ENCODE measurements around the gene LAD1.
A peak's percentile ranks its signal among the peaks of the same experiment; 100 is the strongest.

LAD1 gene

GRCh38 chr1:201418461-201418860, 19.3 kb upstream of the LAD1 start:
- no peak for DNase-seq

- DNase-seq = no peak
Observed at GRCh38 chr1:201414051-201414738, 15.1 kb upstream of the LAD1 start.

GRCh38 chr1:201411292-201411691, 12.2 kb upstream of the LAD1 start:
- no peak for DNase-seq

- no peak for DNase-seq
Observed at GRCh38 chr1:201409440-201409839, 10.3 kb upstream of the LAD1 start.

- no peak for DNase-seq
Observed at GRCh38 chr1:201408834-201409200, 9.7 kb upstream of the LAD1 start.

GRCh38 chr1:201408176-201408833, 9.2 kb upstream of the LAD1 start:
- peak; percentile 49 for DNase-seq

- no peak for DNase-seq
Observed at GRCh38 chr1:201406831-201407406, 7.8 kb upstream of the LAD1 start.

- DNase-seq = no peak
Observed at GRCh38 chr1:201405484-201405831, 6.3 kb upstream of the LAD1 start.

GRCh38 chr1:201404722-201405483, 5.8 kb upstream of the LAD1 start:
- no peak for DNase-seq

- no peak for DNase-seq
Observed at GRCh38 chr1:201404055-201404454, 4.9 kb upstream of the LAD1 start.

- no peak for DNase-seq
Observed at GRCh38 chr1:201403359-201403758, 4.2 kb upstream of the LAD1 start.

GRCh38 chr1:201401700-201402099, 2.6 kb upstream of the LAD1 start:
- DNase-seq = no peak

GRCh38 chr1:201400852-201401230, 1.7 kb upstream of the LAD1 start:
- DNase-seq = no peak

- DNase-seq = no peak
Observed at GRCh38 chr1:201400212-201400851, 1.2 kb upstream of the LAD1 start.

- DNase-seq = no peak
Observed at GRCh38 chr1:201399352-201400126, 415 bp upstream of the LAD1 start.

- DNase-seq = no peak
Observed at GRCh38 chr1:201397675-201398074, 1.4 kb downstream of the LAD1 start.

- DNase-seq = no peak
Observed at GRCh38 chr1:201396861-201397464, 2.2 kb downstream of the LAD1 start.

- DNase-seq = no peak
Observed at GRCh38 chr1:201395936-201396335, 3.2 kb downstream of the LAD1 start.

- no peak for DNase-seq
Observed at GRCh38 chr1:201394591-201394990, 4.5 kb downstream of the LAD1 start.

- no peak for DNase-seq
Observed at GRCh38 chr1:201393076-201393475, 6.0 kb downstream of the LAD1 start.

- no peak for DNase-seq
Observed at GRCh38 chr1:201391651-201392511, 7.2 kb downstream of the LAD1 start.
